ENCODE results near the gene LRFN3.

The LRFN3 gene

DNA sequence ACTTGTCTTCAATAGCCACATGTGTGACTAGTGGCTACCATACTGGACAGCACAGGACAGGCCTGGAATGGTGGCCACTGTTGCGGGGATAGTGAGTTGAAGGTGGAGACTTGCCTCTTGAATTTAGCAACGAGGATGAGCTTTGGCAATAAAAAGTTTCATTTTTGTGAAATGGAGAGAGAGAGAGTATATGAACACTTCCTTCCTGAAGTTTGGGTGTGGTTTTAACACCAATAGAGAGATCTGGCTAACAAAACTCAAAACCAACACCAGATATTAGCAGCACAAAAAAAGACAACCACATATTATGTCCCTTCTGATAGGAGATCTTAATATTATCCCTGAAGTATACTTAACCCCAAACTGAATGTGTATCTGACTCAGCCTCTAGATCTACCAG lies 6.3 kb upstream of the LRFN3 start:
- Histone ChIP-seq H3K4me1 (ENCODE audit: insufficient read depth, low read length, poor library complexity, severe bottlenecking) (peaks cover 15% of the 10 kb centered on the region), H4K20me1 (ENCODE audit: insufficient read depth, low read length, poor library complexity, severe bottlenecking) (no peaks in the 10 kb centered on the region), H3K79me2 (ENCODE audit: insufficient read depth, low read length) (no peaks in the 10 kb centered on the region), H3K9ac (ENCODE audit: low read depth, low read length, poor library complexity, severe bottlenecking) (peak overlapping the region; percentile 73), H3F3A (ENCODE audit: low read depth) (peaks cover 7% of the 10 kb centered on the region; the same call in 1 of the 2 replicates), H3K4me2 (ENCODE audit: low read depth, low read length, poor library complexity, severe bottlenecking) (peak overlapping the region; percentile 57), H3K9me2 (replicated peaks; ENCODE audit: low read depth, low read length) (no peaks in the 10 kb centered on the region), H2AFZ (ENCODE audit: low read length) (peak overlapping the region; percentile 72), H3K4me3 (ENCODE audit: low read length, poor library complexity, severe bottlenecking) (peak overlapping the region; percentile 21), H3K27me3 (ENCODE audit: insufficient read depth, low read length, poor library complexity, severe bottlenecking) (no peaks in the 10 kb centered on the region), H3K9me3 (ENCODE audit: insufficient read depth, low read depth, low read length) (no peaks in the 10 kb centered on the region), H3K36me3 (ENCODE audit: insufficient read depth, low read length) (no peaks in the 10 kb centered on the region)
- TF ChIP-seq EZH2phosphoT487 (IDR thresholded peaks at IDR 0.05; ENCODE audit: borderline replicate concordance) = no peak
- TF ChIP-seq, protein P1, sequence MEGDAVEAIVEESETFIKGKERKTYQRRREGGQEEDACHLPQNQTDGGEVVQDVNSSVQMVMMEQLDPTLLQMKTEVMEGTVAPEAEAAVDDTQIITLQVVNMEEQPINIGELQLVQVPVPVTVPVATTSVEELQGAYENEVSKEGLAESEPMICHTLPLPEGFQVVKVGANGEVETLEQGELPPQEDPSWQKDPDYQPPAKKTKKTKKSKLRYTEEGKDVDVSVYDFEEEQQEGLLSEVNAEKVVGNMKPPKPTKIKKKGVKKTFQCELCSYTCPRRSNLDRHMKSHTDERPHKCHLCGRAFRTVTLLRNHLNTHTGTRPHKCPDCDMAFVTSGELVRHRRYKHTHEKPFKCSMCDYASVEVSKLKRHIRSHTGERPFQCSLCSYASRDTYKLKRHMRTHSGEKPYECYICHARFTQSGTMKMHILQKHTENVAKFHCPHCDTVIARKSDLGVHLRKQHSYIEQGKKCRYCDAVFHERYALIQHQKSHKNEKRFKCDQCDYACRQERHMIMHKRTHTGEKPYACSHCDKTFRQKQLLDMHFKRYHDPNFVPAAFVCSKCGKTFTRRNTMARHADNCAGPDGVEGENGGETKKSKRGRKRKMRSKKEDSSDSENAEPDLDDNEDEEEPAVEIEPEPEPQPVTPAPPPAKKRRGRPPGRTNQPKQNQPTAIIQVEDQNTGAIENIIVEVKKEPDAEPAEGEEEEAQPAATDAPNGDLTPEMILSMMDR (conservative IDR thresholded peaks at IDR 0.05; ENCODE audit: low read length) = no peak

DNA sequence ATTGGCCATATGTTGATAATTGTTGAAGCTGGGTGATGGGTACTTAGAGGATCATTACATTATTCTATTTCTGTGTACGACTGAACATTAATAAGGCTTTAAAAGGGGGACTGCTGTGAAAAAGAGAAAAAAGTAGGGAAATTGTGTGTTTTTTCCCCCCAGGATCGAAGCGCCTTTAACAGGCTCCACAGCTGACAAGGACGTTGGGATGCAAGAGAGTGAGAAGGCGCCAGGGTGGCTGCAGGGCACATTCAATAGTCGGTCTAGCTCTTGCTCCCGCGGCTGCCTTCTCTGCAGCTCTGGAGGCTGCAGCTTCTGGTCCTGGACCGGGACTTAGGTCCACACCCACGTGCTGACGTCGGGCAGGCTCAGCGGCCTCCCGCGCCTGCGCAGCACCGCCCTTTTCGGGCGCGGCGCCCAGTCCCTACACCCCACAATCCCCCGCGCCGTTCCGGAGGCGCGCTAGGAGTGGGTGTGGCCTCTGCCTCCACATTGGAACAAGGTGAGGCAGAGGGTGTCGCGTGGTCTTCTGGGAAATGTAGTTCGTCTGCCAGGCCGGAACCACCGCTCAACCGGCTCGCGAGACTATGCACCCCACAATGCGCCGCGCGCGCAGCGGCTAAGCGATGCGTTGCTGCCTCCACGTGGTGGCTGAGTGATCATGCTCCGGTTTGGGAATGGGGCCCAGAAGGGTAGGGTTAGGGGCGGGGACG lies 4.9 kb upstream of the LRFN3 start:
- peaks cover 7% of the 10 kb centered on the region; the same call in 1 of the 2 replicates for H3F3A ChIP-seq (ENCODE audit: low read depth)
- H3K9me3 ChIP-seq (ENCODE audit: insufficient read depth, low read depth, low read length) = no peaks in the 10 kb centered on the region
- no peaks in the 10 kb centered on the region for H3K36me3 ChIP-seq (ENCODE audit: insufficient read depth, low read length)
- H3K79me2 ChIP-seq (ENCODE audit: insufficient read depth, low read length) = no peaks in the 10 kb centered on the region
- H3K9me2 ChIP-seq (replicated peaks; ENCODE audit: low read depth, low read length) = no peaks in the 10 kb centered on the region
- no peaks in the 10 kb centered on the region for H3K27me3 ChIP-seq (ENCODE audit: insufficient read depth, low read length, poor library complexity, severe bottlenecking)
- H3K9ac ChIP-seq (ENCODE audit: low read depth, low read length, poor library complexity, severe bottlenecking) = peak overlapping the region; percentile 73
- H2AFZ ChIP-seq (ENCODE audit: low read length) = peak overlapping the region; percentile 77
- TF ChIP-seq, protein P1 (conservative IDR thresholded peaks at IDR 0.05; ENCODE audit: low read length) = peak; percentile 93
- TF ChIP-seq EZH2phosphoT487 (IDR thresholded peaks at IDR 0.05; ENCODE audit: borderline replicate concordance) = no peak
- H3K4me2 ChIP-seq (ENCODE audit: low read depth, low read length, poor library complexity, severe bottlenecking) = peak overlapping the region; percentile 85
- peak overlapping the region; percentile 71 for H3K4me3 ChIP-seq (ENCODE audit: low read length, poor library complexity, severe bottlenecking)
- H3K4me1 ChIP-seq (ENCODE audit: insufficient read depth, low read length, poor library complexity, severe bottlenecking) = peaks cover 22% of the 10 kb centered on the region
- no peaks in the 10 kb centered on the region for H4K20me1 ChIP-seq (ENCODE audit: insufficient read depth, low read length, poor library complexity, severe bottlenecking)

DNA sequence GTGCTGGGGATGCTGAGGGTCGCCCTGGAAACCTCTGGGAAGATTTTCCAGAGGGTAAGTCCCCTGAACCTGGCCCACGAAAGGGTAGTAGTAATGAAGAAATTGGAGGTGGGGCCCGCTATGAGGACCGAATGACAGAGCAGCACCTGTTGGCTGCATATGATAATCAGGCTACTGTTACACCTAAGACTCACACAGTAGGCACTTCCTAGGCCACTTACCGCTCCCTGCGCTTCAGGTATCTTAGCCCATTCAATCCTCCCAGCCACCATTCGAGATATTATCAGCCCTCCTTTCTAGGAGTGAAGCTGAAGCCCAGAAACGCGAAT lies 4.3 kb upstream of the LRFN3 start:
- peak overlapping the region; percentile 28 for H3K4me2 ChIP-seq (ENCODE audit: low read depth, low read length, poor library complexity, severe bottlenecking)
- H3K9ac ChIP-seq (ENCODE audit: low read depth, low read length, poor library complexity, severe bottlenecking) = no peak overlapping the region
- no peaks in the 10 kb centered on the region for H3K9me3 ChIP-seq (ENCODE audit: insufficient read depth, low read depth, low read length)
- TF ChIP-seq, protein P1 (conservative IDR thresholded peaks at IDR 0.05; ENCODE audit: low read length) = no peak
- no peak for TF ChIP-seq EZH2phosphoT487 (IDR thresholded peaks at IDR 0.05; ENCODE audit: borderline replicate concordance)
- H4K20me1 ChIP-seq (ENCODE audit: insufficient read depth, low read length, poor library complexity, severe bottlenecking) = no peaks in the 10 kb centered on the region
- H3K9me2 ChIP-seq (replicated peaks; ENCODE audit: low read depth, low read length) = no peaks in the 10 kb centered on the region
- H3K27me3 ChIP-seq (ENCODE audit: insufficient read depth, low read length, poor library complexity, severe bottlenecking) = no peaks in the 10 kb centered on the region
- no peaks in the 10 kb centered on the region for H3K36me3 ChIP-seq (ENCODE audit: insufficient read depth, low read length)
- H3K79me2 ChIP-seq (ENCODE audit: insufficient read depth, low read length) = no peaks in the 10 kb centered on the region
- peaks cover 7% of the 10 kb centered on the region; the same call in 1 of the 2 replicates for H3F3A ChIP-seq (ENCODE audit: low read depth)
- no peak overlapping the region for H3K4me3 ChIP-seq (ENCODE audit: low read length, poor library complexity, severe bottlenecking)
- peaks cover 25% of the 10 kb centered on the region for H3K4me1 ChIP-seq (ENCODE audit: insufficient read depth, low read length, poor library complexity, severe bottlenecking)
- H2AFZ ChIP-seq (ENCODE audit: low read length) = peak overlapping the region; percentile 77
